Erythroblast (primary cell): ENCODE measurements around the gene HECTD3.

ENCODE experiments used
- DNase-seq, 2 experiments: peaks; one replicate each; lab custom pipeline; 2025; lab: John Stamatoyannopoulos, UW
- GATA1 ChIP-seq: IDR thresholded peaks from 2 replicates; pipeline ENCODE4 v1.6.1; 2011; ENCODE audit warnings: low read depth, mild to moderate bottlenecking, control low read depth, low read length, moderate library complexity
- POLR2A ChIP-seq: IDR thresholded peaks from 2 replicates; pipeline ENCODE4 v1.6.1; 2011; ENCODE audit warnings: mild to moderate bottlenecking, low read length

Gene HECTD3

DNA sequence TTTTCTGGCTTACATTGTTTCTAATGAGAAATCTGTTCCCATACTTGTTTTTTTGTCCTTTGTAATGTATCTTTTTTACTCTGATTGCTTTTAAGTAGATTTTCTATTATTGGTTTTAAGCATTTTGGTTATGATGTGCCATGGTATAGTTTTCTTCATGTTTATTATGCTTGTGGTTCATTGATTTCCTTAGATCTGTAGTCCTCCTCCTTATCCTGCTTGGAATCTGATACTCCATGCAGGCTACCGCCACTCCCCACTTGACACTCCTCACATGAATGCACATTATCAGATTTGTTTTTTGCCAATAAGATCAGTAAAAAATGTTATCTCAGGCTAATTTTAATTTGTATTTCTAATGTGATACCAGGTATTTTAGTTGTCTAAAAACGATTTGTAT, 21.7 kb upstream of the HECTD3 start:
- no peak for TF ChIP-seq POLR2A
- TF ChIP-seq GATA1 = no peak
- no peak for DNase-seq

DNA sequence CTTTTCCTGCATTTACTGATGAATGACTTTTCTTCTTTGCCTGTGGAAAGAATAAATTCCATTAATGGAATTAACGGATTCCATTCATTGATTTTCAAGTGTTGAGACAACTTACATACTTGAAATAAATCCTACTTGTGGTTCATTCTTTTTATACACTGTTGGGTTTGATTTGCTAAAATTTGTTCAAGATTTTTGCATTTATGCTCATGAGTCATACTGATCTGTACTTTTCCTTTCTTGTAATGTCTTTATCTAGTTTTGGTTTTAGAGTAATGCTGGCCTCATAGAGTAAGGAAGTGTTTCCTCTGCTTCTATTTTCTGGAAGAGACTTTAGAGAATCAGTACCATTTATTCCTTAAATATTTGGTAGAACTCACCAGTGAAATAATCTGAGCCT, 15.3 kb upstream of the HECTD3 start:
- no peak for DNase-seq
- TF ChIP-seq POLR2A = no peak

DNA sequence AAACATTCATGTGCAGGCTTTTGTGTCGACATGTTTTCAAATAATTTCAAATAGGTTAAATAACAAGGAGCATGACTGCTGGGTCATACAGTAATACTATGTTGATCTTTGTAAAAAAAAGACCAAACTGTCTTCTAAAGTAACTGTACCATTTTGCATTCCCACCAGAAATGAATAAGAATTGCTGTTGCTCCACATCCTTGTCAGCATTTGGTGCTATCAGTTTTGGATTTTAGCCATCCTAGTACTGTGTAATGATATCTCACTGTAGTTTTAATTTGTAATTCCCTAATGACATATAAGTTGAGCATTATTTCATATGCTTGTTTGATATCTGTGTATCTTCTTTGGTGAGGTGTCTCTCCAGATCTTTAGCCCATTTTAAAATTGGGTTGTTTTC, 12.5 kb upstream of the HECTD3 start:
- no peak for DNase-seq
- TF ChIP-seq POLR2A (no peak), GATA1 (no peak)

DNA sequence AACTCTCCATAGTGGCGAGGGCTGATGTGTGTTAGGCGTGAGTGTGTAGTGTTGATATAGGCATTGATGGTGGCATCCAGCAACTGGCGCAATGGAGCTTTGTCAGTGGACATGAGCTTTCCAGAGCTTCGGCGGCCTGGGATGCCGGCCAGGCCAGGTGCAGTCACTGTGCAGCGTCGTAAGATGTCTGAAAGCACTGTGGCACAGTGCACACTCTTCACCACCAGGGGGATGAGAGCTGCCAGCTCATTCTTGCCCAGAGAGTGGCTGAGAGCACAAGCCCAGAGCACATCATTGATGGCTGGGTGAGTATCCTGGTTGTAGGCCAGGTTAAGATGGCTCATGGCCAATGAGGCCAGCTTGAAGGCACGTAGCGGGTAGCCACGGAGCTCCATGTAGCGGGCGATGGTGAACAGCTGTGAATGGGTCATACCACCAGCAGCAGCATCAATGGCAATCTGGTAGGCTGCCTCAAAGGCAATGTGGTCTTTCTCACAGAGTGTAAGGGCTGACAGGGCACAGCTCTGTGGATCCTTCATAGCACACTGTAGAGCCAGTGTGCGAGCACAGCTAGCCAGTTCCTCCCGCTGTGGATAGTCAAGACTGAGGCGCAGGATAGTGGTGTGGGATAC, 7.6 kb upstream of the HECTD3 start:
- peak; percentile 66 to 75 for DNase-seq
- no peak for TF ChIP-seq POLR2A
- no peak for TF ChIP-seq GATA1

DNA sequence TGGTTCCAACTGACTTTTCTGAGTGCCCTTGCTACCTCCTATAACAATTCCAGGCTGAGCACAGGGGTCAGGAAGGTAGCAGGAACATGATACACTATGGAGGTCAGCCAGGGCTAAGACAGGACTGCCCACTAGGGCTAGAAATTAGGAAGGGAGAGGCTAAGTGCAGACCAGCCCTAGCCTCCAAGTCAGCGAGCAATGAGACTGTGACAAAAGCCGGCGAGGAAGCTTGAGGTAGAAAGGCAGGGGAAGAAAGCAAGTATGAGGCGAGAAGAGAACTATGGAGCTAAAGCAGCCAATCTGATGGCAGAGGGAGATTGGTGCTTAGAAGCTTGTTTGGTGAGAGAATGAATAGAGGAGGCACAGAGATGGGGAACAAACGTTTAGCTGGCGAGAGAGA, 5.6 kb upstream of the HECTD3 start:
- no peak for TF ChIP-seq GATA1
- peak; percentile 16 for TF ChIP-seq POLR2A
- no peak for DNase-seq

DNA sequence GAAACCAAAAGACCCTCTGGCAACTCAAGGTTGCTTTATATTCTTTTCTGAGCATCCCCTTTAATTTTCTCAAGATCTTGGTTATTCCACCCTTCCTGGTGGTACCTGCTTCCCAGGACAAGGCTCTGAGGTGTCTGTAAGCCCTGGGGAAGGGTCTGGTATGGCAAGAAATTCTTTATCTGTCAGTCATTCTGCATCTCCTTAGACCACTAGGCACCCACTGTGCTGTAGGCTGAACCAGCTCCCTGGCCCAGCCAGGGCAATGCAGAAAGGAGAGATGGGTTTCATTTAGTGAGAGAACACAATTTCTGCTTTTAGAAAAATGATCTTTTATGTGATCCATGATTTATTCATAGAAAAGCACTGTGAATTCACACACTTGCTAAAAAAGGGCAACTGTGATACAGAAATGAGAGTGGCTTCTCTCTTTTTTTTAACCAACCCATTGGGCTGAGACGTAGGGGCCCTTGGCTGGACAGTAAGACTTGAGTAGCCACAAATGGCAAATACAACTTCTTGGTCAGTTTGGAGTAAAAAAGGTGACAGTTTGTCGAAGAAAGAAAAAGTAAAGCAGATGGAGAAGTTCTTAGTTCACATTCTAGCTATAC, 5.1 kb upstream of the HECTD3 start:
- DNase-seq = no peak
- TF ChIP-seq GATA1 = no peak
- TF ChIP-seq POLR2A = no peak

DNA sequence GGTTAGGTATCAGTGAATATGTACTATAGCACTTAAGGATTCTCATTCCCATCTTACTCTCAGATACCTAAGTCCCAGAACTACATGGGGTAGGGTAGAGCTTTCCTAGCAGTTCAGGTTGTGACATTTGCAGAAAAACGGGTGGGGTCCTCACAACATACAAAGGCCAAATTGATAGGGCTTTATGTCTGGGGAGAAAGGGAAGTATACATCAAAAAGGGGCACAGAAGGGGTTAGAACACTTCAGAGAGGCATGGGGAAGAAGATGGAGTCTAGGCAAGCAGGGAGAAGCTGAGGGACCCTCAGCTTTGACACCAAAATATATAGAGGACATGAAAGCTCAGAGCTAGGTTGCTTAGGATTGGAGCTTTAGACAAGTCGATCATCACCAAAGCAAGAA, 4.6 kb upstream of the HECTD3 start:
- TF ChIP-seq GATA1 (no peak), POLR2A (no peak)

DNA sequence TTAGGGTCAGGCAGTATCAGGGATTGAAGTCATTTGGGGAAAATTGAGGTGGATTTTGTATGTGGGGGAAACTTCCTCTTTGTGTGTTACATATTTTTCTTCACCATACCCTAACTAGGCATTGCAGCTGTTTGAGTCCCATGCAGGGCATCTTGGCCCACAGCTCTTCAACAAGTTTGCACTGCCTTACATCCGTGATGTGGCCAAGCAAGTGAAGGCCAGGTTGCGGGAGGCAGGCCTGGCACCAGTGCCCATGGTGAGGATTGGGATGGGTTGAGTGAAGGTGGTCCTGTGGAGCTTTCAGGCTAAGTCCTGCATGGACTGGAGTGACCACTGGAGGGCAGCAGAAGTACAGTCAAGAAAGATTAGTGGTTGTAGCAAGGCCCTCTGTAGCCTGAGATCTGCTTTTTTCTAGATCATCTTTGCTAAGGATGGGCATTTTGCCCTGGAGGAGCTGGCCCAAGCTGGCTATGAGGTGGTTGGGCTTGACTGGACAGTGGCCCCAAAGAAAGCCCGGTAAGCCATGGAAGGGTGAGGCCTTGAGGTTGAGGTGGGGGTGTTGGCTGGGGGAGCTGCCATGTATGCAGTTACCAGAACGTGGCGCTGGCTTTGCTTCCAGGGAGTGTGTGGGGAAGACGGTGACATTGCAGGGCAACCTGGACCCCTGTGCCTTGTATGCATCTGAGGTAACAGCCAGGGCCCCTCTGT, 3.4 kb upstream of the HECTD3 start:
- TF ChIP-seq GATA1 (no peak), POLR2A (no peak)
- DNase-seq = peak; percentile 89 to 93

More for the DNA sequence above, 4.6 kb upstream of the HECTD3 start:
- DNase-seq = no peak

DNA sequence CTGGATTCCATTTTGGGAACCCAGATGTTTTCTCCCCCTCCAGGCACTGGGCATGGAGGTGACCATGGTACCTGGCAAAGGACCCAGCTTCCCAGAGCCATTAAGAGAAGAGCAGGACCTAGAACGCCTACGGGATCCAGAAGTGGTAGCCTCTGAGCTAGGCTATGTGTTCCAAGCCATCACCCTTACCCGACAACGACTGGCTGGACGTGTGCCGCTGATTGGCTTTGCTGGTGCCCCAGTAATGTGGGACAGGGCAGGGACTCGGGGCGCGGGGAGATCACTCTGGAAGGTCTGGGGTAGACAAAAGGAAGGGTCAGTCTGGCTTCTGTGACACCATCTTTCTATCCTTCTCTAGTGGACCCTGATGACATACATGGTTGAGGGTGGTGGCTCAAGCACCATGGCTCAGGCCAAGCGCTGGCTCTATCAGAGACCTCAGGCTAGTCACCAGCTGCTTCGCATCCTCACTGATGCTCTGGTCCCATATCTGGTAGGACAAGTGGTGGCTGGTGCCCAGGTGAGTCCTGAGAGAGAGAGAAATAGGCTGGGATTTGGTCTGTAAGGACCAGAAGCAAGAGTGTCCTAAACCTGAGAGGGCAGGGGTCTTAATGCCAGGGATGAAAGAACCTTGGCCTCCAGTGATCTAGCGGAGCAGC, 2.6 kb upstream of the HECTD3 start:
- TF ChIP-seq GATA1 = no peak
- no peak for TF ChIP-seq POLR2A
- peak; percentile 34 to 53 for DNase-seq

DNA sequence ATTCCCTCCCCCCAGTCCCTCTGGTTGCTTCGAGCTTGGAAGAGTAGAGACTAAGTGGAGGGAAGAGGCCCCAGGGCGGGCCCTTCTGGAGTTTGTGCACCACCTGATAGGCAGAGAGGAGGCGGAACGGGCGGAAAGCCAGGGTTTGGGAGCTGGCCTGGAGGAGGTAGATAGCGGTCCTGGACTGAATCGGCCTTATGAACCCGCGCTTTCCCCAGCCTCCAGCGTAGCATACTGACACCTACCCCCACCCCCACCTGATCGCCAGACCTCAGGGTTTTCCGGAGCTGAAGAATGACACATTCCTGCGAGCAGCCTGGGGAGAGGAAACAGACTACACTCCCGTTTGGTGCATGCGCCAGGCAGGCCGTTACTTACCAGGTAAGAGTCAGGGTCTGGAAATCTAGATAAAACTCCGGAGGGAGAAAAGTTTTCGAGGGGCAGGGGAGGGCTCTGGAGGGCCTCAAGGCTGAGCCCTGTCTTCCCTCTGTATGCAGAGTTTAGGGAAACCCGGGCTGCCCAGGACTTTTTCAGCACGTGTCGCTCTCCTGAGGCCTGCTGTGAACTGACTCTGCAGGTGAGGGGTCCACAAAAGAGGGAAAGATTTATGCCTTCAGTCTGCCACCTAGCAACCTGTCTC, 1.6 kb upstream of the HECTD3 start:
- peak; percentile 99 to 100 for DNase-seq
- peak; percentile 81 for TF ChIP-seq POLR2A
- TF ChIP-seq GATA1 = peak; percentile 82

DNA sequence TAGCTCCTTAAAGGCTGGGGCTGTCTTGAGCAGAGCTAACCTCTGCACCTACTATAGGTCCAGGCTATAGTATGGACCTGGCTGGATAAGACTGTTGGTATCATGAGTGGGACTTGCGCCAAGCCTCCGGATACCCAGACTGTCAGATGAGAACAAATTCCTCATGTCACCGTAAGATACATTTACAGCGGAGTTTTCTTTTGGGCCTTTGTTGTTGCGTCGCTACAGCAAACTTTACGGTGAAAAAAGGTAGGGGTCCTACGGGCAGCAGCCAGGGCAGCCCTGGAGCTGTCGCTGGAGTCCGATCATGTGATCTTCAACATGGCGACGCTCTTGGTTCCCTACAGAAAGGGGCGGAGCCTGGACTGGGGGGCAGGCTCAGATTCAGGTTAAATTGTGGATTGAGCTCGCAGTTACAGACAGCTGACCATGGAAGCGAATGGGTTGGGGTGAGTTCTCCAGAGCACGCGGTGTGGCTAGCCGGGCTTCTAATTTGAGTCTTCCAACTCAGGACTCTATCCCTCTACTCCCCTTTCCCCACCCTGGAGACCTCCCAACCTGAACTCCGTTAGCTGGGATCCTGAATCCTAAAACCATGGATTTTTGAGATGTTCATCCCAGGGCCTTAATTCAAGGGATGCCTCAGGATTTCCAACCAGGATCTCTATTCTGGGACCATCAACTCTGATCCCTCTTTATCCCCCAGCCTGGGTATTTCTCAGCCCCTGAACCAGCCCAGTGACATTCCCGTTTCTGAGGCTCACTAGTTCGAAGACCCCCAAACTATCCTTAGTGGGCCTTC, 914 bp upstream of the HECTD3 start, which contains the start of gene UROD:
Gene UROD (plus strand): TSS at position 418 of the 802 bp plus-strand sequence. CDS start 12 bp downstream, at position 430.
- peak; percentile 98 to 99 for DNase-seq
- TF ChIP-seq POLR2A (peak; percentile 95), GATA1 (no peak)

DNA sequence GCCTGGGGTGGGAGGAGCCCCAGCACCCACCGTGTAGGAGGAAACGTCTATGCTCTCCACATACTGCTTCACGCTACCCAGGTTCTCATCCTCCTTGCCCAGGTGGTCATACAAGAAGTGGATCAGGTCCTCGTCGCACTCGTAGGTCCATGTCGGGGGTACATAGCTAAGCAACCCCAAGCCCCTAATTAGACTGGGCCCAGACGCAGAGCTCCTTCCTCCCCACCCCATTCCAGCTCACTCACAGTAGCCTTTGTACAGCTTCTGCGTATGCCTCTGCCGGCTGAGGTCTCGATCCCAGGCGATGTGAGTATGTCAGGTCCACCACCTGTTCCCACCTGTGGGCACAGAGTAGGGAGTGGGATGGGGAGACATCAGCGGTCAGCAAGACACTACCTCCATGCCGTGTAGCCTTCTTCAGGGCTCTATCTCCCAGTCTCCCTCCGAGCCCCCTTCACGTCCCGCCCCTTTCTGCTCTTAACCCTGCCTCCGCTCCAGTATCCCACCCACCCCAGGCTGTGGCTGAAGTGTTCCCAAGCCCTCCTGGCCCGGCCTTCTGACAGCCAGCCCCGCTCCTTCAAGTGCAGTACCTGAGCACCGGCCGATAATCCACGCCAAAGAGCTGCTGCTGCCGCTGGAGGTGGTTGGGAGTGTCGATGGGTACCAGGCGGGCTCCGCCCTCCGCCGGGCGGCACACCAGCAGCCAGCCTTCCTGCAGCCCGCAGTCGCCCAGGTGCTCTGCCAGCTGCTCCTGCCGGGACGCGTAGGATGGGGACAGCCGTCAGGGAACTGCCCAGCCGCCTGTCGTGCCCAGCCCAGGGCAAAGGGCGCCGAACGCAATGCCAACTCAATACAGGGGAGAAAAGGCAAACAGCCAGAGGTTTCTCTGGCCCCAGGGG, 919 bp downstream of the HECTD3 start:
- no peak for TF ChIP-seq GATA1
- peak; percentile 40 to 58 for DNase-seq
